Stomach smooth muscle (tissue), 2 donors: Measurements from ENCODE around the gene NF2.

Experiments
- H3K27ac ChIP-seq: one replicate; pipeline ENCODE4 v1.7.0; 2013; ENCODE audit warnings: mild to moderate bottlenecking, low read length, inconsistent platforms
- H3K27me3 ChIP-seq, 2 donors: one replicate each; pipeline ENCODE4 v1.7.0; 2013; ENCODE audit warnings: low read length in 2 of 2; ENCODE audit not compliant: insufficient read depth in 2 of 2, control insufficient read depth in 1 of 2
- H3K36me3 ChIP-seq, 2 donors: one replicate each; pipeline ENCODE4 v1.7.0; 2013; ENCODE audit warnings: low read length in 2 of 2; ENCODE audit not compliant: control insufficient read depth in 2 of 2, insufficient read depth in 2 of 2
- H3K4me1 ChIP-seq: one replicate; pipeline ENCODE4 v1.7.0; 2013; ENCODE audit warnings: low read length; ENCODE audit not compliant: control insufficient read depth, insufficient read depth
- H3K4me3 ChIP-seq, 2 donors: one replicate each; pipeline ENCODE4 v1.7.0; 2013; ENCODE audit warnings: low read length in 2 of 2
- H3K9ac ChIP-seq, 2 donors: one replicate each; pipeline ENCODE4 v1.7.0; 2013; ENCODE audit warnings: low read length in 2 of 2, mild to moderate bottlenecking in 1 of 2
- H3K9me3 ChIP-seq, 2 donors: one replicate each; pipeline ENCODE4 v1.7.0; 2013; ENCODE audit warnings: low read length in 2 of 2; ENCODE audit not compliant: control insufficient read depth in 2 of 2
- donor health status: healthy.
- donor health status: Pancreatic carcinoma.

The NF2 gene

DNA sequence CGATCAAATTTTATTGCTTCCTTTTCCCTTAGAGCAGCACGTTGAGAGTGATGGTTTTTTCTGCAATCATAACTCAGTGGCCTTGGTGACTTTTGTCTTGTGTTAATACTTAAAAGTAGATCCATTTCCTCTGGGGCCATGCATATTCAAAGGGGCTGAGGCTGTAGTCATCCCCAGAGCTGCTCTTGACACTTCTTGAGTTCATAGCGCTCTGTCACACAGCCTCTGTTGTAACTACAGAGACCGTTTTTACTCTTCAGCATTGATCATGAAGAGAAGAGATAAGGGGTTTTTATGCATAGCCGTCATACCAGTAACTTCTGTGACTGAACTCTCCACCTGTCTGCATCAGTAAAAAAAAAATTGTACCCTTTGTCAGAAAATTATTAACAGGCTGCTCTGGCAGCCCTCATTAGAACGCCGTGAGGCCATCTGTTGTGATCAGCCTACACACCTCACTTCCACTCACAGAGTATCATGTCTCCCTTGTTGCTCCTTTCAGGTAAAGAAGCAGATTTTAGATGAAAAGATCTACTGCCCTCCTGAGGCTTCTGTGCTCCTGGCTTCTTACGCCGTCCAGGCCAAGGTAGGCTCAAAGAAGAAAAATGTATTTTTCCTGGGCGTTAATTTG lies 38.4 kb downstream of the NF2 start:
- H3K27ac ChIP-seq, result no peak overlapping the region
- peaks cover 12 to 24% of the 10 kb centered on the region in 2 donors for H3K36me3 ChIP-seq
- H3K9ac ChIP-seq, result no peak overlapping the region
- H3K27me3 ChIP-seq, result no peaks in the 10 kb centered on the region
- no peaks in the 10 kb centered on the region for H3K4me1 ChIP-seq
- H3K9me3 ChIP-seq, result no peaks in the 10 kb centered on the region
- H3K4me3 ChIP-seq, result no peak overlapping the region

DNA sequence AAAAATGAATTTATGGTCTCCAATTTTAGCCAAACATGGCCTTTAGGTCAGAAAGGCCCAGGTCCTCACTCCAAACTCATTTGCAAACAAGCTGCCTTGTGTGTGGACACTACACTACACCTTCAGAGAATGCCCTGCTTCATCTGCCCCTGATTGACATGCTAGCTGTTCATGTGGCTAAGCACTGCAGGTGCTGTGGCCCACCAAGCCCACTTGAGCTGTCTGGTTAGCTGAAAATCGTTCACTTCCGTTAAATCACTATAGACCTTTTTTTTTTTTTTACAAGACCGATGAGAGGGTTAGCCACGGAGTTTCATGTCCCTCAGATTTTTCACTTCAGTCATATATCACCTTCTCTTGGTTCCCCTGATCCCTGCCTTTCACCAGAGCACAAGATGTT lies 39.3 kb downstream of the NF2 start:
- no peak overlapping the region for H3K27ac ChIP-seq
- H3K36me3 ChIP-seq, result peaks cover 11 to 23% of the 10 kb centered on the region in 2 donors

DNA sequence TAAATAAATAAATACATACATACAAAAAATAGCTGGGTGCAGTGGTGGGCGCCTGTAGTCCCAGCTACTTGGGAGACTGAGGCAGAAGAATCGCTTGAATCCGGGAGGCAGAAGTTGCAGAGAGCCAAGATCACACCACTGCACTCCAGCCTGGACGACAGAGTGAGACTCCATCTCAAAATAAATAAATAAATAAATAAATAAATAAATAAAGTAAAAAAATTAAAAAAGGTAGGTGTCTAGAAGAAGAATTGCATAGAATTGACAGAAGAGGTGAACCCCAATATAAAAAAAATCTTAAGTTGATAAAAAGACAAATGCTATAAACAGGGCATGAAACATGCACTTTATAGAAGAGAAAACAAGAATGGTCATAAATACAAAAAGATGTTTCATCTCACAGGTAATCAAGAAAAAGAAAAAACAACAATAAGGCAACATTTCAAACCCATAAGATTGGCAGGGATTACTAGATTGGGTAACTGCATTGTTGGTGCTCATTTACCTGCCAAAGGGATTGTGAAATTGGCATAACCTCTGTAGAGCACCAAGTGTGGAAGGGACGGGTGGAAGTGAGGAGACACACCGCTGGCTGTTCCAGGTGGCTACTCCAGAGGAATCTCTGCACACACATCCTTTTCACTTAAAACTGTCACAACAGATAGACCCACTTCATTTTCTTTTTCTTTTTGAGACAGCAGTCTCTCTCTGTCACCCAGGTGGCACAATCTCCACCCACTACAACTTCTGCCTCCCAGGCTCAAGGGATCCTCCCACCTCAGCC lies 44.7 kb downstream of the NF2 start:
- Histone ChIP-seq H3K9ac (no peak overlapping the region), H3K9me3 (no peaks in the 10 kb centered on the region), H3K4me3 (no peak overlapping the region), H3K36me3 (peaks cover 2 to 9% of the 10 kb centered on the region in 2 donors), H3K27ac (no peak overlapping the region), H3K27me3 (no peaks in the 10 kb centered on the region), H3K4me1 (no peaks in the 10 kb centered on the region)

More for the DNA sequence above, 39.3 kb downstream of the NF2 start:
- no peaks in the 10 kb centered on the region for H3K27me3 ChIP-seq
- no peak overlapping the region for H3K9ac ChIP-seq
- no peak overlapping the region for H3K4me3 ChIP-seq
- H3K9me3 ChIP-seq, result no peaks in the 10 kb centered on the region
- H3K4me1 ChIP-seq, result no peaks in the 10 kb centered on the region

DNA sequence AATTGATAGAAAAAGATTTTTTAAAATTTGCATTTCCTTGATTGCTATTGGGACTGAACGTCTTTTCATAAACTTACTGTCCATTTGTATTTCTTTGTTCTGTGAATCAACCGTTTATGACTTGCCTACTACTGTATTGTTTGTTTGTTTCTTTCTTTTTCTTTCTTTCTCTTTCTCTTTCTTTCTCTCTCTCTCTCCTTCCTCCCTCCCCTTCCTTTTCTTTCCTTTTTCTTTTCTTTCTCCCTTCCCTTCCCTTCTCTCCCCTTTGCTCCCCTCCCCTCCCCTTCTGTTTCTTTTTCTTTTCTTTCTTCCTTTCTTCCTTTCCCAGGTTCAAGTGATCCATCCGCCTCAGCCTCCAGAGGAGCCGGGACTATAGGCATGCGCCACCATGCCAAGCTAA lies 46.9 kb downstream of the NF2 start:
- H3K4me1 ChIP-seq, result no peaks in the 10 kb centered on the region
- H3K27ac ChIP-seq, result no peak overlapping the region
- no peaks in the 10 kb centered on the region for H3K9me3 ChIP-seq
- peaks cover 9 to 13% of the 10 kb centered on the region in 2 donors for H3K36me3 ChIP-seq
- H3K9ac ChIP-seq, result no peak overlapping the region
- no peaks in the 10 kb centered on the region for H3K27me3 ChIP-seq
- H3K4me3 ChIP-seq, result no peak overlapping the region

- no peaks in the 10 kb centered on the region for H3K9me3 ChIP-seq
- H3K27me3 ChIP-seq, result no peaks in the 10 kb centered on the region
- H3K4me1 ChIP-seq, result no peaks in the 10 kb centered on the region
- no peak overlapping the region for H3K27ac ChIP-seq
- no peak overlapping the region for H3K4me3 ChIP-seq
- H3K36me3 ChIP-seq, result peaks cover 11 to 14% of the 10 kb centered on the region in 2 donors
- H3K9ac ChIP-seq, result no peak overlapping the region
Measured at GRCh38 chr22:29651652-29652051, 48.2 kb downstream of the NF2 start.

- H3K9ac ChIP-seq, result no peak overlapping the region
- no peaks in the 10 kb centered on the region for H3K27me3 ChIP-seq
- H3K9me3 ChIP-seq, result no peaks in the 10 kb centered on the region
- H3K4me3 ChIP-seq, result no peak overlapping the region
- no peaks in the 10 kb centered on the region for H3K4me1 ChIP-seq
- H3K36me3 ChIP-seq, result peaks cover 18 to 24% of the 10 kb centered on the region in 2 donors
- no peak overlapping the region for H3K27ac ChIP-seq
Measured at GRCh38 chr22:29654420-29654819, 51.0 kb downstream of the NF2 start.

GRCh38 chr22:29654882-29655281 lies 51.4 kb downstream of the NF2 start:
- Histone ChIP-seq H3K27ac (no peak overlapping the region), H3K9me3 (no peaks in the 10 kb centered on the region), H3K27me3 (no peaks in the 10 kb centered on the region), H3K36me3 (peaks cover 18 to 24% of the 10 kb centered on the region in 2 donors), H3K4me1 (no peaks in the 10 kb centered on the region), H3K9ac (no peak overlapping the region), H3K4me3 (no peak overlapping the region)

DNA sequence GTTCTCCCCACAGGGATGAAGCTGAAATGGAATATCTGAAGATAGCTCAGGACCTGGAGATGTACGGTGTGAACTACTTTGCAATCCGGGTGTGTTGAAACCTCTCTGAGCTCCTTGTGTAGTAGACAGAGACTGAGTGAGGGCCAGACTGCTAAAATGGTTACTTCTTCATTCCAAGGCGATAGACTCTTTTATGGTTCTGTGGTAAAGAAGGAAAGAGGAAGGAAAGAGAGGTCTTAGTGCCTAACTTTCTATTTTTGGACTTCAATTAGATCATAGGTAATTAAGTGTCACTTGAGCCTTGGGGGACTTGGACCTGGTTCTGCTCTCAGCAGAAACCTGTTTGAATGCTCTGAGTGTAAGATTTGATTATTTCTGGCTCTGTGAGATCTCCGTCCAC lies 54.7 kb downstream of the NF2 start:
- Histone ChIP-seq H3K36me3 (peaks cover 38 to 40% of the 10 kb centered on the region in 2 donors), H3K27ac (no peak overlapping the region)

GRCh38 chr22:29660021-29660420 lies 56.6 kb downstream of the NF2 start:
- H3K27me3 ChIP-seq, result no peaks in the 10 kb centered on the region
- H3K9ac ChIP-seq, result no peak overlapping the region
- H3K4me3 ChIP-seq, result no peak overlapping the region
- H3K9me3 ChIP-seq, result no peaks in the 10 kb centered on the region
- peaks cover 44 to 53% of the 10 kb centered on the region in 2 donors for H3K36me3 ChIP-seq
- H3K27ac ChIP-seq, result no peak overlapping the region
- H3K4me1 ChIP-seq, result no peaks in the 10 kb centered on the region

More for the DNA sequence above, 54.7 kb downstream of the NF2 start:
- Histone ChIP-seq H3K4me3 (no peak overlapping the region), H3K9ac (no peak overlapping the region), H3K27me3 (no peaks in the 10 kb centered on the region), H3K9me3 (no peaks in the 10 kb centered on the region), H3K4me1 (no peaks in the 10 kb centered on the region)

DNA sequence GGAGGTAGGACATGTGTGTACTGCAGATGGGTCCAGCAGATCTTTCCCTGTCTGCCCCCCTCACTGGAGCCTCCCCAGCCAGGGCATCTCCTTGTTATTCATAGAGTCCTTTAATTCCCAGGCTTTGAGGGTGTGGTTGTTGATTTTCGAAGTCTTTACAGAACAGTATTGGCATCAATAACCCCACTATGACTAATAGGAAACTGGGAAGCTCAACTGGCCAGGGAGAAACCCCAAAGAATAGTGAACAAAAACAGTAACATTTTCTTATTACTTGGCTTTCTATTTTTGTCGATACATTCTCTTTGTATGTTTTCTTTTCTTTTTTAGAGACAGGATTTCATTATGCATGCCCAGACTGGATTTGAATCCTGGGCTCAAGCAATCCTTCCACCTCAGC lies 57.9 kb downstream of the NF2 start:
- Histone ChIP-seq H3K36me3 (peaks cover 41 to 44% of the 10 kb centered on the region in 2 donors), H3K4me3 (no peak overlapping the region), H3K27ac (no peak overlapping the region), H3K9me3 (no peaks in the 10 kb centered on the region), H3K27me3 (no peaks in the 10 kb centered on the region), H3K9ac (no peak overlapping the region), H3K4me1 (no peaks in the 10 kb centered on the region)
